Endothelial cell of umbilical vein (primary cell): ENCODE measurements around the gene SPEF2. TPM values are rescaled to one million over a fixed set of nuclear protein-coding genes. Genes with fewer than 3 reads are reported as not detected.

ENCODE experiments used
- Bru-seq: library from RNA; stranded (reverse); fragments of 400-500 nt; gene quantifications from one replicate; lab custom pipeline; 2021; lab: Mats Ljungman, UMichigan
- BruChase-seq, 2 experiments: library from RNA; stranded (reverse); fragments of 400-500 nt; gene quantifications; one replicate each; lab custom pipeline; 2021; lab: Mats Ljungman, UMichigan
- BruUV-seq: library from RNA; stranded (reverse); fragments of 400-500 nt; replicated peaks from 2 replicates; lab custom pipeline; 2021; lab: Mats Ljungman, UMichigan
- CTCF ChIA-PET: fragments of 300-600, 350-600 bp; sonication (Branson Sonifier 250); formaldehyde crosslinking; loops from one replicate; lab custom pipeline; 2021; ENCODE audit warnings: antibody characterized with exemption, inconsistent platforms; lab: Charles Lee
- POLR2A ChIA-PET: fragments of 300-600, 350-600 bp; sonication (Branson Sonifier 250); formaldehyde crosslinking; loops from one replicate; lab custom pipeline; 2021; ENCODE audit warnings: antibody characterized with exemption, inconsistent platforms; lab: Charles Lee
- DNase-seq: peaks from one replicate; pipeline ENCODE4 v3.0.0-alpha.2; 2011; ENCODE audit warnings: low read depth, low spot score
- FAIRE-seq: peaks from 2 replicates; lab custom pipeline; 2011; peaks lifted over from hg19 to GRCh38; lab: Jason Lieb, UNC
- H2AFZ ChIP-seq: 2 replicates; pipeline ENCODE4 v1.6.0; 2012; ENCODE audit warnings: low read depth, low read length, control low read depth, inconsistent platforms
- H3K27ac ChIP-seq: 2 replicates; pipeline ENCODE4 v1.5.1; 2011; ENCODE audit warnings: low read depth, mild to moderate bottlenecking, control low read depth, low read length, moderate library complexity; ENCODE audit not compliant: insufficient read depth
- H3K27me3 ChIP-seq, 2 experiments: 2 replicates each; pipeline versions ENCODE4 v1.6.0 to v1.6.1; 2011; ENCODE audit warnings: low read length in 2 of 2, mixed read lengths in 1 of 2; ENCODE audit not compliant: control insufficient read depth in 2 of 2, insufficient read depth in 2 of 2
- H3K36me3 ChIP-seq, 2 experiments: 2 replicates in 1 of 2; 3 replicates in 1 of 2; pipeline ENCODE4 v1.5.1; 2011; ENCODE audit warnings: low read length in 2 of 2, mild to moderate bottlenecking in 1 of 2, moderate library complexity in 1 of 2; ENCODE audit not compliant: control insufficient read depth in 2 of 2, insufficient read depth in 2 of 2; ENCODE audit errors: extremely low read depth in 1 of 2
- H3K4me1 ChIP-seq: 3 replicates; pipeline ENCODE4 v1.5.1; 2011; ENCODE audit warnings: mild to moderate bottlenecking, low read length; ENCODE audit not compliant: control insufficient read depth, insufficient read depth; ENCODE audit errors: extremely low read depth
- H3K4me2 ChIP-seq: 2 replicates; pipeline ENCODE4 v1.6.1; 2011; ENCODE audit warnings: low read length, control low read depth, mixed read lengths; ENCODE audit not compliant: insufficient read depth
- H3K4me3 ChIP-seq, 3 experiments: fragments of 200-600 bp in 1 of 3; sonication (generic), shearing (Covaris generic) in 1 of 3; replicated peaks in 1 of 3; 2 replicates each; pipeline ENCODE4 v1.5.1; 2011 to 2016; ENCODE audit warnings: control low read depth in 3 of 3, low read length in 3 of 3, mild to moderate bottlenecking in 2 of 3, inconsistent platforms in 1 of 3, low read depth in 1 of 3, moderate library complexity in 1 of 3; ENCODE audit not compliant: insufficient read depth in 1 of 3
- H3K79me2 ChIP-seq: 2 replicates; pipeline ENCODE4 v1.6.0; 2012; ENCODE audit warnings: low read length, inconsistent platforms; ENCODE audit not compliant: control insufficient read depth, insufficient read depth
- H3K9ac ChIP-seq: replicated peaks from 2 replicates; pipeline ENCODE3; 2011; ENCODE audit warnings: low read length, control low read depth; ENCODE audit not compliant: insufficient read depth; ENCODE audit errors: extremely low read depth
- H3K9me1 ChIP-seq: replicated peaks from 3 replicates; pipeline ENCODE4 v1.6.0; 2011; ENCODE audit warnings: mild to moderate bottlenecking, low read length; ENCODE audit not compliant: control insufficient read depth, insufficient read depth; ENCODE audit errors: extremely low read depth
- H3K9me3 ChIP-seq: replicated peaks from 2 replicates; pipeline ENCODE4 v1.5.1; 2012; ENCODE audit warnings: low read length, inconsistent platforms; ENCODE audit not compliant: control insufficient read depth, insufficient read depth
- H4K20me1 ChIP-seq: replicated peaks from 2 replicates; pipeline ENCODE3; 2011; ENCODE audit warnings: mild to moderate bottlenecking, low read length; ENCODE audit not compliant: control insufficient read depth, insufficient read depth; ENCODE audit errors: extremely low read depth
- MYC ChIP-seq: IDR thresholded peaks from one replicate; pipeline ENCODE4 v1.6.1; 2011; ENCODE audit warnings: mild to moderate bottlenecking, low read depth, low read length
- dilution Hi-C: fragments of 300-500 bp; cut with MboI; formaldehyde crosslinking; loops from one replicate; pipeline ENCODE4 v1.15.0; 2019; ENCODE audit warnings: low sequenced_read_pairs; ENCODE audit not compliant: extremely low pct_ligation_motif_present
- intact Hi-C: fragments of 100-400 bp; cut with micrococcal nuclease; formaldehyde crosslinking; loops from one replicate; pipeline ENCODE4 v1.10.0; 2022
- long read RNA-seq: library from polyadenylated mRNA; stranded (forward); transcript quantifications from one replicate; pipeline ENCODE4 v2.0.0, GENCODE V29; 2021
- polyA minus RNA-seq, 3 experiments: library from RNA; depleted of rRNA, polyadenylated mRNA; stranded (reverse); fragments of >200 nt; gene quantifications; 1 replicate in 1 of 3; 2 replicates in 2 of 3; pipeline ENCODE4 v1.2.3, GENCODE V29; 2011
- polyA plus RNA-seq, 4 experiments: library from polyadenylated mRNA; depleted of rRNA in 3 of 4; stranded (reverse) in 3 of 4; unstranded in 1 of 4; fragments of >200 nt; gene quantifications; 2 replicates each; pipeline versions ENCODE4 v1.2.1 to v1.2.3, GENCODE V29; 2011 to 2012; ENCODE audit warnings: missing spikeins in 1 of 4
- total RNA-seq: library from RNA; stranded (reverse); gene quantifications from 2 replicates; pipeline ENCODE4 v1.2.3, GENCODE V29; 2021
- TF ChIP-seq, protein P1 (sequence below), 2 donors: IDR thresholded peaks; 1 replicate in 1 of 2; 2 replicates in 1 of 2; pipeline ENCODE4 v1.5.1; 2011; ENCODE audit warnings: low read length in 2 of 2, mild to moderate bottlenecking in 2 of 2, moderate library complexity in 2 of 2, control low read depth in 1 of 2, inconsistent platforms in 1 of 2, low read depth in 1 of 2; ENCODE audit not compliant: insufficient read depth in 1 of 2; ENCODE audit errors: extremely low read depth in 1 of 2

SPEF2 gene, protein sequence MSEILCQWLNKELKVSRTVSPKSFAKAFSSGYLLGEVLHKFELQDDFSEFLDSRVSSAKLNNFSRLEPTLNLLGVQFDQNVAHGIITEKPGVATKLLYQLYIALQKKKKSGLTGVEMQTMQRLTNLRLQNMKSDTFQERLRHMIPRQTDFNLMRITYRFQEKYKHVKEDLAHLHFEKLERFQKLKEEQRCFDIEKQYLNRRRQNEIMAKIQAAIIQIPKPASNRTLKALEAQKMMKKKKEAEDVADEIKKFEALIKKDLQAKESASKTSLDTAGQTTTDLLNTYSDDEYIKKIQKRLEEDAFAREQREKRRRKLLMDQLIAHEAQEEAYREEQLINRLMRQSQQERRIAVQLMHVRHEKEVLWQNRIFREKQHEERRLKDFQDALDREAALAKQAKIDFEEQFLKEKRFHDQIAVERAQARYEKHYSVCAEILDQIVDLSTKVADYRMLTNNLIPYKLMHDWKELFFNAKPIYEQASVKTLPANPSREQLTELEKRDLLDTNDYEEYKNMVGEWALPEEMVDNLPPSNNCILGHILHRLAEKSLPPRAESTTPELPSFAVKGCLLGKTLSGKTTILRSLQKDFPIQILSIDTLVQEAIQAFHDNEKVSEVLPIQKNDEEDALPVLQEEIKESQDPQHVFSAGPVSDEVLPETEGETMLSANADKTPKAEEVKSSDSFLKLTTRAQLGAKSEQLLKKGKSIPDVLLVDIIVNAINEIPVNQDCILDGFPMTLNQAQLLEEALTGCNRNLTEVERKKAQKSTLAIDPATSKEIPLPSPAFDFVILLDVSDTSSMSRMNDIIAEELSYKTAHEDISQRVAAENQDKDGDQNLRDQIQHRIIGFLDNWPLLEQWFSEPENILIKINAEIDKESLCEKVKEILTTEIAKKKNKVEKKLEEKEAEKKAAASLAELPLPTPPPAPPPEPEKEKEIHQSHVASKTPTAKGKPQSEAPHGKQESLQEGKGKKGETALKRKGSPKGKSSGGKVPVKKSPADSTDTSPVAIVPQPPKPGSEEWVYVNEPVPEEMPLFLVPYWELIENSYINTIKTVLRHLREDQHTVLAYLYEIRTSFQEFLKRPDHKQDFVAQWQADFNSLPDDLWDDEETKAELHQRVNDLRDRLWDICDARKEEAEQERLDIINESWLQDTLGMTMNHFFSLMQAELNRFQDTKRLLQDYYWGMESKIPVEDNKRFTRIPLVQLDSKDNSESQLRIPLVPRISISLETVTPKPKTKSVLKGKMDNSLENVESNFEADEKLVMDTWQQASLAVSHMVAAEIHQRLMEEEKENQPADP (N-terminal part only)
- total RNA-seq, result 0.73 and 0.76 TPM in 2 replicates
- polyA plus RNA-seq, result 0.28 and 0.43 TPM in 2 replicates
- polyA plus RNA-seq (2011; cell fraction: cytosol; rRNA removed), result 0.48 and 0.50 TPM in 2 replicates
- 4.1 and 5.6 TPM in 2 replicates for polyA plus RNA-seq (2011; cell fraction: nucleus; rRNA removed)
- polyA plus RNA-seq (2012), result 0.46 and 0.51 TPM in 2 replicates
- polyA minus RNA-seq, result 0.56 and 0.74 TPM in 2 replicates
- 2.0 TPM for polyA minus RNA-seq (2011; cell fraction: cytosol; rRNA and poly(A)+ RNA removed)
- polyA minus RNA-seq (2011; cell fraction: nucleus; rRNA and poly(A)+ RNA removed), result 1.7 and 2.5 TPM in 2 replicates
- Bru-seq, nascent RNA, result percentile 24 among the genes with signal in this experiment
- percentile 7 among the genes with signal in this experiment for BruChase-seq, experiment 1, labeled RNA remaining after a 6-hour chase
- percentile 11 among the genes with signal in this experiment for BruChase-seq, experiment 2, labeled RNA remaining after a 2-hour chase
- long read RNA-seq, partial matches to known transcripts, result 0 of 1 reads
- long read RNA-seq, other reads (novel, unspliced or antisense), result 0 of 1 reads

DNA sequence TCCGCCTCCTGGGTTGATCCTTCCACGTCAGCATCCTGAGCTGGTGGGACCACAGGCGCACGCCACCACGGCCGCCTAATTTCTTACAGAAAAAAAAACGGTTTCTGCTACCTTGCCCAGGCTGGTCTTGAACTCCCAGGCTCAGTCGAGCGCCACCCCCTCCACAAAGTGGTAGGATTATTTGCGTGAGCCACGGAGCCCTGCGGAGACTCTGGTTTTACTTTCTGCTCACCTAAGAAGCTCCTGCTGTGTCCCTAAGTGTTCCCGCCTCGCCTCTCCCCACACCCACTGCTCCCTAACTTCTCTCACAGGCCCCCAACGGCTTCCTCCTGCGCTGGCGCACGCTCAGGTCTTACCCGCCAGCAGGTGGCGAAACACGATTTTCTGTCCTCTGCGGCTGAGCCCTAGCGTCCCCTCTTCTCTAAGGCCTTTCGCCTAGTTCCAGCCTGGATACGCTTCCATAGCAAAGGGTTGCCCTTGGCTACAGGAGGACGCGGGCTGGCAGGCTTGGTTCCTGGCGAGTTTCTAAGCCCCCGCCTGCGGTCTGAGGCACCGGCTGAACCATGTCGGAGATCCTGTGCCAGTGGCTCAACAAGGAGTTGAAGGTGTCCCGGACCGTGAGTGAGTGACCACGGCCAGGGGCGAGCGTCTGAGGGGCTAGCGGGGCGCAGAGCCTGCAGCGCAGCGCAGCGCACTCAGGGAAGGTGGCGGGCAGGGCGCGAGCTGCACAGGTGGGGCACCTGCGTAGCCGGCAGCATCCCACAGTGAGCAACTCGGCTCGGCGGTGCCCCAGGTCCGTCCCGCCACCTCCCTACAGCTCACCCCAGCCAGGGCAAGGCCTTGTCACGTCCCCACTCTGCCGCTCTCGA lies at the start of gene SPEF2:
Gene SPEF2 (plus strand): TSS at position 429 of the 869 bp plus-strand sequence. CDS start 135 bp downstream, at position 564.
- peak; percentile 91 for FAIRE-seq
- Histone ChIP-seq H3K9ac (no peak within 1 kb of the TSS), H3K79me2 (no peaks in the 10 kb centered on the region), H3K9me1 (no peaks in the 10 kb centered on the region), H3K9me3 (no peaks in the 10 kb centered on the region), H3K27me3 (no peaks in the 10 kb centered on the region), H2AFZ (peak within 1 kb of the TSS; percentile 44), H4K20me1 (no peaks in the 10 kb centered on the region), H3K27ac (no peak within 1 kb of the TSS), H3K4me3 (peak within 1 kb of the TSS in 2 of 3 experiments; percentile 39 to 49), H3K4me2 (peak within 1 kb of the TSS; percentile 40), H3K4me1 (no peaks in the 10 kb centered on the region), H3K36me3 (no peaks in the 10 kb centered on the region)
- DNase-seq, result peak; percentile 87
- dilution Hi-C loops (no loop called here), intact Hi-C loops (loop anchor here (1.0 to 2.0 kb wide), 2 partner anchors 159 to 309 kb away; no protein-coding TSS in a partner anchor)
- ChIA-PET CTCF (interaction anchor here (0.7 to 5.4 kb wide), 6 partner anchors 33 to 782 kb away, joined by 3 to 53 read pairs (median 3); no protein-coding TSS in a partner anchor), POLR2A (no interaction called here)
- no peak for TF ChIP-seq MYC
- TF ChIP-seq, protein P1, sequence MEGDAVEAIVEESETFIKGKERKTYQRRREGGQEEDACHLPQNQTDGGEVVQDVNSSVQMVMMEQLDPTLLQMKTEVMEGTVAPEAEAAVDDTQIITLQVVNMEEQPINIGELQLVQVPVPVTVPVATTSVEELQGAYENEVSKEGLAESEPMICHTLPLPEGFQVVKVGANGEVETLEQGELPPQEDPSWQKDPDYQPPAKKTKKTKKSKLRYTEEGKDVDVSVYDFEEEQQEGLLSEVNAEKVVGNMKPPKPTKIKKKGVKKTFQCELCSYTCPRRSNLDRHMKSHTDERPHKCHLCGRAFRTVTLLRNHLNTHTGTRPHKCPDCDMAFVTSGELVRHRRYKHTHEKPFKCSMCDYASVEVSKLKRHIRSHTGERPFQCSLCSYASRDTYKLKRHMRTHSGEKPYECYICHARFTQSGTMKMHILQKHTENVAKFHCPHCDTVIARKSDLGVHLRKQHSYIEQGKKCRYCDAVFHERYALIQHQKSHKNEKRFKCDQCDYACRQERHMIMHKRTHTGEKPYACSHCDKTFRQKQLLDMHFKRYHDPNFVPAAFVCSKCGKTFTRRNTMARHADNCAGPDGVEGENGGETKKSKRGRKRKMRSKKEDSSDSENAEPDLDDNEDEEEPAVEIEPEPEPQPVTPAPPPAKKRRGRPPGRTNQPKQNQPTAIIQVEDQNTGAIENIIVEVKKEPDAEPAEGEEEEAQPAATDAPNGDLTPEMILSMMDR (IDR thresholded peaks at IDR 0.05; ENCODE audit: extremely low read depth in 1 of 2, insufficient read depth in 1 of 2, low read depth in 1 of 2, low read length in 2 of 2), result peak; percentile 86 to 87
- BruUV-seq, result no TSS peak
